ENCODE results near the gene XRRA1.

The XRRA1 gene

DNA sequence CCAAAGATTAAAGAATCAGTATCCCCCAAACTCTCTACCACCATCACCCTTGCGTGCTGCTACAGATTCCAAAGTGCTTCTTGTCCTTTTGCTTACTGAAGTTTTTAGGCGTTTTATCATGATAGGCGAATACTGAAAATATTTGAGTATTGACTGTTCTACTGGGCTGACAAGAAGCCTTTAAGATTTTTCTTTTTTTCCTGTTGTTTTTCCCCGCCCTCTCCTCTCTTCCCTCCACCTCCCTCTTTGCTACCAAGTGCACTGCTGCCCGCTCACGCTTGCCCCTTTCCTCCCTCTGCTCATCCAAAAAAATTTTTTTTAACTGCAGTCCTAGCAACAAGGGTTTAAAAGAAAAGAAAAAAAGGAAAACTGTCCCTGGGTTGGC lies 854 bp upstream of the XRRA1 start:
- no peak for DNase-seq

DNA sequence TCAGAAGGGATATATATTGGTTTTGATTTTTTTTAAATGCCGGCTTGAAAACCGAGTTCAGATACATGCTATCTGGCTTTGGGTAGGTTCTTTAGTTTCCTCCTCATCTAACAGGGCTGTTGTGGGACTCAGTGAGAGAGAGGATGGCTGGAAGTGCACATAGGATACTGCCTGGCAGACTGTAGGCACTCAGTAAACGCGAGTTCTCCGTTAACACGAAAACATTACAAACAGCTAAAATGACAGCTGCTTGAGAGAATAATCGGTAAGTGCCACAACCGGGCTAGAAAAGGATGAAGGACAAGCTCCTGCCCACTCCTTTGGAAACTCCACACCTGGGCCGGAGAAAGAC lies 369 bp downstream of the XRRA1 start:
- peak; percentile 32 for DNase-seq

DNA sequence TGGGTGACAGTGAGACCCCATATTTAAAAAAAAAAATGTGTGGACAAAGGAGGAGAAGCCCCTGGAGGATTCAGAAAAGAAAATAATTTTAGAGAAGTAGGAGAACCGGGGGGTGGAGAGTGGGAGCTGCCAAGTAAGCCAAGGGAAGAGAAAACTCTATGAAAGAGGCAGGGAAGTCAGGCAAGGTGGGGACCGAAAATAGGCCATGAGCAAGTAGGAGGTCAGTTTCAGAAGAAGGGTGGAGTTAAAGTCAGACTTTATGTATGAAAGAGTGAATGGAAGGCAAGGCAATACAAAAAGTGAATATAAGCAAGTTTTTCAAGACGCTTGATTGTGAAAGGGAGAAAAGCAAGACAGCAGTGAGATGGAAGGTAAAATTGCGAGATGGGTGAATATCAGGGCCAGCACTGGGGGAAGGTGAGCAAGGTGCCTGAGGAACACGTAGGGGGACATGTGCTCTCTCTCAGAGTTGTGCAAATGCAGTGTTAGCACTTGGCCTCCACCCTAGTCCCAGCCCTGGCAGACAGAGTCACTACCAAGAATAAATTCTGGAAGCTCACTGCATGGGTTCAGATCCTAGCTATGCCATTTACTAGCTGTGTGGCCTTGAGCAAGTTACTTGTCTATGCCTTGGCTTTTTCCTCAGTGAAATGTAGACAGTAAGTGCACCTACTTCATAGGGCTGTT lies 6.7 kb downstream of the XRRA1 start:
- DNase-seq, result no peak

DNA sequence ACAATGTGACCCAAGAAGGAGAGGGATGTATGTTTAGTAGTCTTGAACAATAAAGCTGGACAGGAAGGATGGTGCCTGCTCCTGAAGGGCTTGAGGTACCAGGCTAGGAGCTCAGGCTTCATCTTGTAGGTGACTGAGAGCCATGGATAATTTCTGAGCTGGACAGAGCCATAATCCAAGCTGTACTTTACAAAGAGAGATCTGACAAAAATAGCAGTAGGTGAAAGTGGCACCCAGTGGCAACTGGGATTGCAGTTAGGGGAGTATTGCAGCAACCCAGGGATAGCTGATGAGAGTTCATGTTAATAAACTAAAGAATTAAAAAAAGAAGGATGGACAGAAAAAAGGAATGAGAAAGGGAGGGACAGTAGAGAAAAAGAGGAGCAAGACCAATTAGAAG lies 7.4 kb downstream of the XRRA1 start:
- DNase-seq, result no peak

DNA sequence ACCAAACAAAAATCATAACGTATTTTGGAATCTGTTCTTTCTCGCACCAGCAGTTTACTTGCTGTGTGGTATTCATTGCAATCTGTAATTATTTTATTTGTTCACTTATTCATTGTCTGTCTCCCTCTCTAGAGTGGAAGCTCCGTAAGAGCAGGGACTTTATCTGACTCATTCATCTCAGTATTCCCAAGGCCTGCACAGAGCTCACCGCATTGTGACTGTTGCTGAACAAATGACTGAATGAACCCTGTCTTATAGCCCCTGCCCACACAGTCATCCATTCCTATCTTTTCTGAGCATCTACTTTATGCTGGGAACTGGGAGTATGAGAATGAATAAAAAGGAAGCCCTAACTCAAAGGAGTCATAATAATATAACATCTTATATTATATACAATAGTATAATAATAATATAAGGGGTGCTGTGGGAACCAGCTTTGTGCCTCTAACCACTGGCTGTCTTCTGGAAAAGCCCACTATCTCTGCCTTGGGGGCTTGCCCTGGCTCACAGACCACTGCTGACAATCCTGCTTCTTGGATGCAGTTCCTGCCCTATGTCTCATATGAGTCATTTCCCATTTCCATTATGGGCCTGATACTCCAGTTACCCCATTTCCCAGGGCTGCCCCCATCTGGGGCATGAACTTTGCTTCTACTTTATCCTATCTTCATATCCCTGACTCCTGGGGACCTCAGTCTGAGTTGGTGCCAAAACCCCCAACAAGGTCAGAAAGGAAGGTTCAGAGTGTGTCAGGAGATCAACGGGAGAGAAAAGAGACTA lies 11.0 kb downstream of the XRRA1 start:
- DNase-seq, result no peak

DNA sequence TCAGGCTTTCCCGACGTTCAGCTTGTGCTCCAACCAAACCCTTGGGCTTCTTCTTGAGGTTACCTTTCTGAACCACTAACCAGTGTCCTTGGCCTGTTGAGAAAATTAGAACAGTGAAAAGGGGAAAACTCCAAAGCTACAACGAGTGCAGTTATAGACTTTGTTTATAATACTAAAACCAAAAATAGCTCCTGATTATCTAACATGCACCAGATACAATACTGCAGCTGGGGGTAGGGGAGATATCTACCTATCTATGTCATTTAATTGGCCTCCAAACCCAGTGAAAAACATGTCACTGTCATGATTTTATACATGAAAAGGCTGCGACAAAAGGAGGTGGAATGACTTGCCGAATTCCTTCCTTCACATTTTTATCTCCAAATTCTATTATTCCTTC lies 11.9 kb downstream of the XRRA1 start:
- no peak for DNase-seq

DNA sequence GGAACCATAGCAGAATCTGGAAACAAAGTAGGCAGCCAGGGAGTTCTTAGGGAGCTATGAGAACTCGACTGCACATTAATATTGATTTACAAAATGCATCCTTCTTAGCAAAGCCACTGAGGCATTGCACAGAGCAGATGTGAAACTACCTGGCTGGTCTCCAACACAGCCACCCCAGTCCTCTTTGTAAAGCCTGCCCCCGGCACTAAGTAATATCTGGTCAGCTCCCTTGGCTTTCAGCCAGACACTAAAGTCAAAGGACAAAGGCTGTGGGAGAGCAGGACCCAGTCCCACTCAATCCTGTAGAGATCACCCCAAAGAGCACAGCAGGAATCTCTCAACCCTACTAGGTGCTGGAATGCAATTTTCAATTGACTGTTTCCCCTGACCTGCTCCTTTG lies 12.8 kb downstream of the XRRA1 start:
- DNase-seq, result no peak

DNA sequence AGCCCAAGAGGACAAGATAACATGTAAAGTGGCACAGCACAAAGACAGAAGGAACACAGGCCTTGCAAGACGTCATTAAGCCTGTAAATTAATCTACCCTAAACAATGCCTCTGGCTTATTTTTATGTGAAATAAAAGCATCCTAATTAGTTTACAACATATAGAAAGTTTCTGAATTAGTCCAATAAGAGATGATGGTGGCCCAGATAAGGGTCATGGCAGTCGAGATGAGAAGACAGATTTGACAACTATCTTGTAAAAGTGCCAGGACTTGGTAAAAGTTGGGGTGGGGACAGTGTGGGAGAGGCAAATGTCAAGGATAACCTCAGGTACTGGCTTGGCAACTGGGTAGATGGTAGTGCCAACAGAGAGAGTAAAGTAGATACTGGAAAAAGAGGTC lies 13.6 kb downstream of the XRRA1 start:
- DNase-seq, result no peak

DNA sequence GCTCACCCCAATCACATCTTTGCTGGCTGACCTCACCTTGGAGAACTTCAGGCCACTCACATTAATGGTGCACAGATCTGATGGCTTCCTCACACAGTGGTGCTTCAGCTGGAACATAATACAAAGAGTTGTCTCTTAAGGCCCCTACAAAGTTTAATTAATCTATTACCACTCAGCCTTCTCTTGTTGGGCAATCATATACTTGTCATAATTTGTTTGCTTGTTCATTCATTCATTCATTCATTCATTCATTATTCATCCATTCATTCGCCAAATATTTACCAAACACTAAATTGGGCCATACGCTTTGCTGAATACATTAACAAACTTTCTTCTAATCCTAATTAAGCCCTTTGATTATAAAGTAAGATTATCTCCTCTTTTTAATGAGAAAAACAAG lies 15.1 kb downstream of the XRRA1 start:
- DNase-seq, result no peak

DNA sequence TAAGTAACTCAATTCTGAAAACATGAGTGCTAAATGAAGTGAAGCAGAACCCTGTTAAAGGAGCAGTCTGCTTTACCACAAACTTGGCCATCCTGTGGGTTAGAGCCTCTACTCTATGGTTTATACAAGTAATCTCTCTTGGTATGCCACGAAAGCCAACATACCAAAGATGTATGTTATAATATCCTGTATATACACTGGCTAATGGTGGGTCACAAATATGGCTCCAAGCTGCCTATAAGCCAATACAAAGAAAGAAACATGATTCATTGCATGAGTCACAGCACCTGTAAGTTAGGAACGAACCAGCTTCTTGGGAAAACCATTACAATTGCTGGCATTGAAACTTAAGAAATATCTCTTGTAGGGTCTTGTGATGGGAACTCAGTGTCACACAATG lies 16.1 kb downstream of the XRRA1 start:
- DNase-seq, result no peak

DNA sequence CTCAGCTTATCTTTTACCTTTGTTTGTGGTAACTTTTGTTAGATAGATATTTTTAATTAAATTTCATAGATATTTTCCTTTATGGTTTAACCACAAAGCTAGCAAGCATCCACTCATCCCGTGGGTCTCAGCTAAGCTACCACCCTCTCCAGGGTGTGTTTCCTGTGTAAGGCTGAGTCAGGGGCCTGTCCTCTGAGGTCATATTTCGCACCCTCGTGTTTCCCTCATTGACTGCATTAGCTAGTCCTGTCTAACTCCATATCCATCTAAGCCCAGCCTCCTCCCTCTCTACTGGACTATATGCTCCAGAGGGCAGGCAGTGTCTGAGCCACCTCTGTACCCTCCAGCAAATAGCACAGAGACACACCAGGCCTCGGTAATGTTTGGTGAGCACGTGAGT lies 16.7 kb downstream of the XRRA1 start:
- no peak for DNase-seq

DNA sequence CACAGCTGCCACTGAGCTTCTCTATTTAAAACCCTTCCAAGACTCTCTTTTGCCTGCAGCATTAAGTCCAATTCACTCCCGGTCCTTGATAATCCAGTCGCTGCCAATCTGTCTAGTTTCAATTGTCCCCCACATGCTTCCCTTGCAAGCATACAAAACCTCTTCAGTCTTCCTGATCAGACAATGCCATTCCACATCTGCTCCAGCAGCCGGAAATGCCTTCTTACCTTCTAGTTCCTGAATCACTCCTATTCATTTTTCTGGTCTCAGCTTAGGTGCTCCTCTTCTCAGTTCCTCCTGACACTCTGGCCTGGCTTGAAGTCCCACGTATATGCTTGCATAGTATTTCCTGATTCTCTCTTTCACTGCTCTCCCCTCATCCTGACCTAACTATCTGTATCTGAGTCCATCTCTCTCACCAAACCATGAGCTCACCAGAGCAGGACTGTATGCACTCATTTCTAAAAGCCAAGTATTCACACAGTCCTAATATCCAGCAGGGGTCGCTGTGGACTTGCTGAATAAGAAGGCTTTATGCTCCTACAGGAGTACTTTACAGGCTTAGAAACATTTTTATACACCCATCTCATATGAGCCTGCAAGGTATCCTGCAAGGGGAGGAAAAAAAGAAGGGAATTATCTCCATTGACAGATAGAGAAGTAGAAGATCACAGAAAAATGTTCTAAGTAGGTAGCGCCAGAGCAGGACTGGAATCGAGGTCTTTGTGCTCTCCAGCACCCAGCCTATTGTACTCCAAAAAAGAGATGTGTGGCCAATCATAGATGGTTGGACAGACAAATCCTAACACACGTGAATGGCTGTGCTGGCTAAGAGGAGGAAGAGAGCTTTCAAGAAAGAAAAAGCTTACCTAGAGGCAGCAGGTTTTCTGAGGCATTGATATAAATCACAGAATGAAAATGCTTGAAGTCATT lies 19.2 kb downstream of the XRRA1 start:
- DNase-seq, result peak; percentile 71

DNA sequence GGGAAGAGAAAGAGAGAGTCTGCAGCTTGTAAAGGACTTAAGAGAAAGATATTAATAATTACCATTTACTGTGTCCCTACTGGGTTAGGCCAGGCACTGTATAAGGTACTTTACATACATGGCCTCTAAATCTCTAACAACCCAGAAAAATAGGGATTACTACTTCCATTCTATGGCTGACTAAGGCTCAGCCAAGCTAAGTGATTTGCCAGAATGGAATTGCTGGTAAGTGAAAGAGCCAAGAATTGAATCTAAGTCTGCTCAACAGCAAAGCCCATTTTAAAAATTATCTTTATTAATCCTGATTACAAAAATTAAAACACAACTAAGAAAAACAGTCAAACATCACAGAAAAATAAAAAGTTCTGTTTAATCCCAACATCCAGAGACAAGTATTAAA lies 21.4 kb downstream of the XRRA1 start:
- DNase-seq, result no peak

DNA sequence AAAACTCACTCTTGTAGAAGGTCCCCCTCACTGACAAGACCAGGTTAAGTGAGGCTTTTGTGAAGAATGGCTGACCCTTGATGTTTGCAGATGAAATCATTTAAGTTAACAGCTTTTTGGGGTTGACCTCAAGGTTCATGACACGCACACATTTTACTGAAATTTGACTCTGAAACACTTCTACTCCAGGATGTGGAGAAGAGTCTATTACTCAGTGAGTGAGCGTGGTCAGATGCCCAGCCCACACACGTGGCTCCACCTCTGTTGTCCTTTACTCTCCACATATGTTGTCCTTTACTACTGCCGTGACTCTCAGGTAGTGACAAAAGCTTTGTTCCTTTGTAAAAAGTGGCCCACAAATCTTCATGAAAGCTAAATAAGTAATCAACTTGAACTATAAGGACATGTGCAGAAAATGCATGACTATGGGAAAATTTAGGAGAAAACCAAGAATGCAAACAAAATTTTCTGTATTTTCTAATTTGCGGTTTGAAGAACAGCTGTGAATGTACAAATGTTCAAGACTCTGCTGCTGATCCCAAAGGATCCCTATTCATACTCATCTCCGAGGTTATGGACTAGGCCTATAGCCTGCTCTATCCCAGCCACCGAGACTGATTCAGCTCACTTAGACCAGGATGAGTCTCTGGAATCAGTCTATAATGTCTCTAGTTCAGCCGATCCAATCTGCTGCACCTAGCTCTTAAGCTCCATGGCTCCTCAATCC lies 22.4 kb downstream of the XRRA1 start:
- DNase-seq, result no peak

DNA sequence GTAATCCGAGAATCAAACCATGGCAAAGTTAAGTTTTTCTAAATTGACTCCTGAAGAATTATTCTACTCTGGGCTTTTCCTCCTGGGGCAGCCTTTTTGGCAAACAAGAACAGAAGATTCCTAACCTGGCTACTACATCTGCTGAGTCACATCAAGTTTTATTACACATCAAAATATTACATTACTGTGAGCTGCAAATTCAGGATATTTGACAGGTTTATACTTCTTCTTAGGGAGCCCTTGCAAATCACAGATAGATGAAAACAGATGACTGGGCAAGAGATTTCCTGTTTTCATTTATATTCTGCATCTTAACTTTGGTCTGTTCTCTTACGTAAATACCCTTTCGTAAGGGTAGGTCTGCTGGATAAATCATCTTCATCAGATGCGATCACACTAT lies 23.6 kb downstream of the XRRA1 start:
- DNase-seq, result no peak

DNA sequence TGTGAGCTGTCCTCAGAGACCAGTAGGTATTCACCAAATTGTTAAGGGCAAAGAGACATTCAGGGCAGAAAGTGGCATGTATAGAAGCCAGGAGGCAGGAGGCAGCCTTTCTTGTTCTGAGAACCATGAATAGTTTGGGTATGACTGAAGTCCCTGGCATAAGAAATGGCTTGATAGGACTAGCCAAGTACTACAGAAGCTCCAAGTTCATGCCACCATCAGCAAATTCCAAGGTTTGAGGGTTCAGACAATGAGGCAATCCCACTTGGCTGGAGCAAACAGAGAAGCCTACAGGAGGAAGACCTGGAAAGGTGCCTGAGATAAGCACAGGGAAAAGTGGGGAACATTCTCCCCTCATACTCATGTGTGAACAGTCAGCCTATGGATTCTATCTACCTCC lies 25.8 kb downstream of the XRRA1 start:
- DNase-seq, result no peak

DNA sequence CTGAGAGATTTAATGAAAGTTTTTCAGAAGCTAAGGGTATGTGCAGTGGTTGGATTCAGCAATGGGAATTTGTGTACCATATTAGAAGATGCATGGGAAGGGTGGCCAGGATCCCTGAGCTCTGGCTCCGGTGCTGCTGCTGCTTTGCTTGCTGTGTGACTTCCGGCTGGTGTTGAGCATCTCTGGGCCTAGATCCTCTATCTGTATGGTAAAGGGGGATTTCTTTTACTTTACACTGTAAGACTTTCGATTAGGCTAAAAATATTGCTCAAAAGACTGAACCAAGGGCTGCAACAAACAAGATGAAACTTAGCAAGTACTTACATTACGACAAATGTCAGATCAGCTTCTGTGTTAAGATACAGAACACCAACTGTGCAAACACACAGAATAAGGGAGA lies 39.1 kb downstream of the XRRA1 start:
- no peak for DNase-seq

DNA sequence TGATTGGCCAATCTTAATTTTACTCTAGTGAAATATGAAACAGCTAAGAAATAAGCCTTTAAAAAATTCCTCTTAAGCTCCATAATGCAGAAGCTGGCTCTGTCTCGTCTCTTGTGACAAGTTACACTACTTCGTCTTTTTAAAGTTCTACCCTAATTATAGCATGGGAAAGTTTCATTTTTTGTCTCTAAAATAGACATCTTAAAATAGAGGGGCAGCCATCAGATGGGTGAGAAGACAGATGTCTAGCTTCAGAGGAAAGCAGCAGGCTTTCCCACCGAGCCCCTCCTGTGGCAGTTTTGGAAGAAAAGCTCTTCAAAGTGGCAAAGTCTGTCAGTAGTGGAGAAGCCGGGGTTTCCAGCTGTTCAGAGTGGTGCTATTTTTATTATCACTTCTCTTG lies 39.5 kb downstream of the XRRA1 start:
- DNase-seq, result no peak

DNA sequence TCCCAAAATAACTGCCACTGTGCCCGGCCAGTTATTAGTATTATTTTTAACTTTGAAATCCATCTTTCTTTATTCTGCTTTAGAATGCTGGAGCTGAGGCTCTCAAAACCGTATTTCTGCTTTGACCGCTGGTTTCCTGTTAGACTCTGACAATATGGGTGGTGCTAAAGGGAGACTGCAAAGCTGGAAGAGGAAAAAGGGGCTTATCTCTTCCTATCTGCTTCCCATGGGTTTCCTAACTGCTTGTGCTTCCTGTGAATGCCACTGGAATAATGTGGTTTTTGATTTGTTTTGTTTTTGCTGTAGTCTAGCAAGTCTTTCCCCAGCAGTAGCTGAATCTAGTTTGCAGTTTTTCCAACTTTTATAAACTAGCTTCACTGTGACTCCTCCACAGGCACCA lies 43.6 kb downstream of the XRRA1 start:
- DNase-seq, result no peak

DNA sequence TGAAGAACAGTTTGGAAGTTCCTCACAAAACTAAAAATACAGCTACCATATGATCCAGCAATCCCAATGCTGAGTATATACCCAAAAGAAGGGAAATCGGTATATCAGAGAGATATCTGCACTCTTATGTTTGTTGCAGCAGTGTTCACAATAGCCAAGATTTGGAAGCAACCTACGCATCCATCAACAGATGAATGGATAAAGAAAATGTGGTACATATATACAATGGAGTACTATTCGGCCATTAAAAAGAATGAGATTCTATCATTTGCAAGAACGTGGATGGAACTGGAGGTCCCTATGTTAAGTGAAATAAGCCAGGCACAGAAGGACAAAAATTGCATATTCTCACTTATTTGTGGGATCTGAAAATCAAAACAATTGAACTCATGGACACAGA lies 46.5 kb downstream of the XRRA1 start:
- no peak for DNase-seq

DNA sequence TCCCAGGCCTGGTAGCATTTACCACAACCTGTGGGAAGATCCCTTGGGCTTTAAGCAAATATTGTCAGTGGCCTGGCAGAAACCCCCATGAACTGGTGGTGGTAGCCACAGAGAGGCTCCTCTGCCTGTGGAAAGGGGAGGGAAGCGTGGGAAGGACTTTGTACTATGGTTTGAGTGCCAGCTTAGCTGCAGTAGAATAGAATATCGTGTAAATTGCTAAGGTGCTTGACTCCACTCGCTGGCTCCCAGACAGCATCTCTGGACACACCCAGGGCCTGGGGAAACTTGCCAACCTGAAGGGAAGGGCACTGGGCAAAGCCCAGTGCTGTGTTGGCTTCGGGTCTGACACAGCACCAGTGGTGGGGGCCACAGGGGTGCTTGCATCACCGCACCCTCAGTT lies 52.6 kb downstream of the XRRA1 start:
- no peak for DNase-seq

DNA sequence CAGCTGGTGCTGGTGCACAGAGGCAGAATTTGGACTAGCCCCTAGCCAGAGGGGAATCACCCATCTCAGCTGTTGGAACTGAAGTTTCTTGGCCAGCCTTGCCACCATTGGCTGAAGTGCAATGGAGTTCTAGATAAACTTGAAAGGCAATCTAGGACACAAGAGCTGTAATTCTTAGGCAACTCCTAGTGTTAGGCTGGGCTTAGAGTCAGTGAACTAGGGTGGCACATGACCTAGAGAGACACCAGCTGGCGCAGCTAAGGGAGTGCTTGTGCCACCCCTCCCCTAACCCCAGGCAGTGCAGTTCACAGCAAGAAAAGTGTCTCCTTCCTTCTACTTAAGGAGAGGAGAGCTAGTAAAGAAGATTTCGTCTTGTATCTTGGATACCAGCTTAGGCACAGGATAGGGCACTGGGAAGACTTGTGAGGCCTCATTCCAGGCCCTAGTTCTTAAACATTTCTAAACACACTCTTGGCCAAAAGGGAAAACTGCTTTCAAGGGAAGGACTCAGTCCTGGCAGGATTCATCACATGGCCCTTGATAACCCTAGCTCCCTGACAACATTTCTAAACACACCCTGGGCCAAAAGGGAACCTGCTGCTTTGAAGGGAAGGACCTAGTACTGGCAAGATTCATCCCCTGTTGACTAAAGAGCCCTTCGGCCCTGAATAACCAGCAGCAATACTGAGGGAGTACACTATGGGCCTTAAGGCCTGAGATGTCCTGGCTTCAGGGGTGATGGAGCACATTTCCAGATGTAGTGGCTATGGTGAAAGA lies 53.4 kb downstream of the XRRA1 start:
- DNase-seq, result no peak

All from NCI-H748 treated with DMSO at 0.1 percent for 48 hours (cell line).